HCT116 (cell line): ENCODE data around the gene MOB2. TPM values are rescaled to one million over a fixed set of nuclear protein-coding genes. Genes with fewer than 3 reads are reported as not detected.

Experiments
- ATAC-seq: fragments of 200-7000 bp; cut with Tn5 transposase; 2 replicates; pipeline ENCODE4 v1.9.1; 2020; ENCODE audit warnings: mild to moderate bottlenecking, moderate library complexity
- BruUV-seq: library from RNA; stranded (reverse); fragments of 400-500 nt; replicated peaks from 2 replicates; lab custom pipeline; 2021; lab: Mats Ljungman, UMichigan
- CTCF ChIA-PET: fragments of 300-600 bp; sonication (Branson Sonifier 250); formaldehyde crosslinking; loops from one replicate; lab custom pipeline; 2021; ENCODE audit warnings: antibody characterized with exemption; lab: Charles Lee
- POLR2A ChIA-PET: fragments of 300-600, 350-600 bp; sonication (Branson Sonifier 250); formaldehyde crosslinking; loops from one replicate; lab custom pipeline; 2021; ENCODE audit warnings: antibody characterized with exemption; lab: Charles Lee
- RAD21 ChIA-PET, 2 experiments: fragments of 300-600 bp; sonication (Branson Sonifier 250); formaldehyde crosslinking; loops; one replicate each; lab custom pipeline; 2023; ENCODE audit warnings: low total read pairs in 2 of 2; ENCODE audit not compliant: uncharacterized antibody in 2 of 2, unreplicated experiment in 2 of 2, low non-redundant PET in 1 of 2; lab: Charles Lee
- DNase-seq: peaks from one replicate; pipeline ENCODE4 v3.0.0-alpha.2; 2010; ENCODE audit warnings: low read depth, low spot score
- H2AFZ ChIP-seq: fragments of 200-600 bp; shearing (Covaris generic), sonication (generic); 2 replicates; pipeline ENCODE4 v1.6.1; 2017; ENCODE audit warnings: low read depth, mixed run types, mixed read lengths, antibody characterized with exemption, low read length; ENCODE audit not compliant: poor library complexity, severe bottlenecking
- H3K27ac ChIP-seq: 2 replicates; pipeline ENCODE4 v1.5.1; 2012; ENCODE audit warnings: low read depth, low read length
- H3K27me3 ChIP-seq: fragments of 200-600 bp; sonication (generic); 2 replicates; pipeline ENCODE4 v1.6.1; 2016; ENCODE audit warnings: mixed run types, low read length, mixed read lengths; ENCODE audit not compliant: insufficient read depth
- H3K36me3 ChIP-seq, 2 experiments: fragments of 200-500 bp in 1 of 2; fragments of 200-600 bp in 1 of 2; sonication (Bioruptor generic) in 1 of 2; sonication (generic) in 1 of 2; 2 replicates each; pipeline versions ENCODE4 v1.5.1 to v1.6.1; 2014 to 2016; ENCODE audit warnings: low read length in 2 of 2, inconsistent platforms in 1 of 2, mixed read lengths in 1 of 2, mixed run types in 1 of 2; ENCODE audit not compliant: insufficient read depth in 2 of 2, control insufficient read depth in 1 of 2
- H3K4me1 ChIP-seq, 2 experiments: fragments of 200-600 bp in 1 of 2; sonication (generic) in 1 of 2; 2 replicates each; pipeline versions ENCODE4 v1.5.1 to v1.6.1; 2012 to 2017; ENCODE audit warnings: low read length in 2 of 2, inconsistent platforms in 1 of 2, mild to moderate bottlenecking in 1 of 2, mixed read lengths in 1 of 2, mixed run types in 1 of 2, moderate library complexity in 1 of 2; ENCODE audit not compliant: insufficient read depth in 2 of 2, control insufficient read depth in 1 of 2
- H3K4me2 ChIP-seq: fragments of 200-600 bp; sonication (generic); 2 replicates; pipeline ENCODE4 v1.6.1; 2017; ENCODE audit warnings: mixed run types, low read length, mixed read lengths
- H3K4me3 ChIP-seq, 2 experiments: fragments of 200-600 bp in 1 of 2; sonication (generic) in 1 of 2; replicated peaks in 1 of 2; 2 replicates each; pipeline ENCODE4 v1.5.1; 2011 to 2016; ENCODE audit warnings: low read length in 2 of 2, control low read depth in 1 of 2, low read depth in 1 of 2, mild to moderate bottlenecking in 1 of 2, mixed read lengths in 1 of 2, mixed run types in 1 of 2
- H3K79me2 ChIP-seq: fragments of 200-600 bp; sonication (generic); 2 replicates; pipeline ENCODE4 v1.6.1; 2017; ENCODE audit warnings: mild to moderate bottlenecking, mixed run types, low read length, moderate library complexity, mixed read lengths; ENCODE audit not compliant: insufficient read depth
- H3K9ac ChIP-seq: fragments of 200-600 bp; sonication (generic); 2 replicates; pipeline ENCODE4 v1.6.1; 2016; ENCODE audit warnings: low read length, mixed read lengths
- H3K9me2 ChIP-seq: fragments of 200-600 bp; sonication (generic), shearing (Covaris generic); 2 replicates; pipeline ENCODE4 v1.6.1; 2017; ENCODE audit warnings: mixed run types, mild to moderate bottlenecking, moderate library complexity; ENCODE audit not compliant: insufficient read depth
- H3K9me3 ChIP-seq, 2 experiments: fragments of 200-500 bp in 1 of 2; fragments of 200-600 bp in 1 of 2; sonication (Bioruptor generic) in 1 of 2; sonication (generic) in 1 of 2; 2 replicates each; pipeline ENCODE4 v1.6.1; 2014 to 2017; ENCODE audit warnings: low read length in 2 of 2, mixed read lengths in 2 of 2, inconsistent platforms in 1 of 2, low read depth in 1 of 2, mild to moderate bottlenecking in 1 of 2, mixed run types in 1 of 2, moderate library complexity in 1 of 2; ENCODE audit not compliant: control insufficient read depth in 1 of 2, insufficient read depth in 1 of 2
- H4K20me1 ChIP-seq: fragments of 200-600 bp; sonication (generic), shearing (Covaris generic); 2 replicates; pipeline ENCODE4 v1.6.1; 2017; ENCODE audit warnings: mixed run types, mild to moderate bottlenecking, moderate library complexity; ENCODE audit not compliant: insufficient read depth
- ATF3 ChIP-seq: IDR thresholded peaks from 2 replicates; pipeline ENCODE4 v1.6.1; 2012
- CBX3 ChIP-seq: IDR thresholded peaks from 2 replicates; pipeline ENCODE4 v1.6.1; 2012; ENCODE audit warnings: low read depth
- CEBPB ChIP-seq: IDR thresholded peaks from 2 replicates; pipeline ENCODE4 v1.6.1; 2012; ENCODE audit warnings: low read depth
- CTCF ChIP-seq, 3 experiments: fragments of 200-600 bp in 1 of 3; sonication (generic) in 1 of 3; IDR thresholded peaks in 2 of 3; conservative IDR thresholded peaks in 1 of 3; 2 replicates each; pipeline ENCODE4 v1.5.1; 2012 to 2017; ENCODE audit warnings: low read depth in 2 of 3, low read length in 2 of 3, antibody characterized with exemption in 1 of 3, borderline replicate concordance in 1 of 3, control low read depth in 1 of 3, mild to moderate bottlenecking in 1 of 3, mixed read lengths in 1 of 3, mixed run types in 1 of 3, moderate library complexity in 1 of 3; ENCODE audit not compliant: insufficient read depth in 1 of 3
- EGR1 ChIP-seq: IDR thresholded peaks from 2 replicates; pipeline ENCODE4 v1.6.1; 2012; ENCODE audit warnings: low read depth
- EZH2 ChIP-seq: fragments of 200-600 bp; sonication (generic); IDR thresholded peaks from 2 replicates; pipeline ENCODE4 v1.6.1; 2017; ENCODE audit warnings: antibody characterized with exemption, mixed run types
- EZH2phosphoT487 ChIP-seq: fragments of 200-600 bp; IDR thresholded peaks from 2 replicates; pipeline ENCODE4 v1.6.1; 2018; ENCODE audit warnings: antibody characterized with exemption, borderline replicate concordance
- FOSL1 ChIP-seq: IDR thresholded peaks from 2 replicates; pipeline ENCODE4 v1.6.1; 2012; ENCODE audit warnings: low read depth
- MAX ChIP-seq: IDR thresholded peaks from 2 replicates; pipeline ENCODE4 v1.6.1; 2012
- POLR2A ChIP-seq: IDR thresholded peaks from 2 replicates; pipeline ENCODE4 v1.7.0; 2011; ENCODE audit warnings: borderline replicate concordance; ENCODE audit not compliant: insufficient read depth, insufficient read length; ENCODE audit errors: extremely low read depth
- RAD21 ChIP-seq: IDR thresholded peaks from 2 replicates; pipeline ENCODE4 v1.6.1; 2012; ENCODE audit warnings: low read depth, mild to moderate bottlenecking
- SIN3A ChIP-seq: IDR thresholded peaks from 2 replicates; pipeline ENCODE4 v1.6.1; 2012; ENCODE audit warnings: low read depth
- SP1 ChIP-seq: IDR thresholded peaks from 2 replicates; pipeline ENCODE4 v1.6.1; 2012; ENCODE audit warnings: low read depth
- SRF ChIP-seq: IDR thresholded peaks from 2 replicates; pipeline ENCODE4 v1.6.1; 2012; ENCODE audit warnings: low read depth
- TCF7L2 ChIP-seq: IDR thresholded peaks from 2 replicates; pipeline ENCODE4 v1.7.0; 2011; ENCODE audit warnings: borderline replicate concordance, inconsistent platforms; ENCODE audit not compliant: insufficient read depth, insufficient read length; ENCODE audit errors: extremely low read depth
- YY1 ChIP-seq: IDR thresholded peaks from 2 replicates; pipeline ENCODE4 v1.6.1; 2011; ENCODE audit warnings: low read length, low read depth, moderate library complexity, mild to moderate bottlenecking; ENCODE audit not compliant: insufficient replicate concordance; ENCODE audit errors: extremely low read depth
- ZBTB33 ChIP-seq: IDR thresholded peaks from 2 replicates; pipeline ENCODE4 v1.6.1; 2011; ENCODE audit warnings: mild to moderate bottlenecking, low read length, moderate library complexity; ENCODE audit not compliant: insufficient replicate concordance; ENCODE audit errors: extremely low read depth
- ZFX ChIP-seq: fragments of 450-650 bp; IDR thresholded peaks from 2 replicates; pipeline ENCODE4 v1.6.1; 2017
- ZNF274 ChIP-seq: fragments of 200-500 bp; sonication (Bioruptor generic); IDR thresholded peaks from 2 replicates; pipeline ENCODE4 v1.6.1; 2014; ENCODE audit warnings: mild to moderate bottlenecking, low read depth, low read length, inconsistent platforms
- intact Hi-C: fragments of 100-400 bp; cut with micrococcal nuclease; formaldehyde crosslinking; loops from 2 replicates; pipeline ENCODE4 v1.10.0; 2022
- total RNA-seq: library from RNA; stranded (reverse); gene quantifications from one replicate; pipeline ENCODE4 v1.2.1, GENCODE V29; 2021; ENCODE audit not compliant: unreplicated experiment

Gene MOB2
- total RNA-seq, 1 experiment from 2014 or later, result 25.7 TPM

DNA sequence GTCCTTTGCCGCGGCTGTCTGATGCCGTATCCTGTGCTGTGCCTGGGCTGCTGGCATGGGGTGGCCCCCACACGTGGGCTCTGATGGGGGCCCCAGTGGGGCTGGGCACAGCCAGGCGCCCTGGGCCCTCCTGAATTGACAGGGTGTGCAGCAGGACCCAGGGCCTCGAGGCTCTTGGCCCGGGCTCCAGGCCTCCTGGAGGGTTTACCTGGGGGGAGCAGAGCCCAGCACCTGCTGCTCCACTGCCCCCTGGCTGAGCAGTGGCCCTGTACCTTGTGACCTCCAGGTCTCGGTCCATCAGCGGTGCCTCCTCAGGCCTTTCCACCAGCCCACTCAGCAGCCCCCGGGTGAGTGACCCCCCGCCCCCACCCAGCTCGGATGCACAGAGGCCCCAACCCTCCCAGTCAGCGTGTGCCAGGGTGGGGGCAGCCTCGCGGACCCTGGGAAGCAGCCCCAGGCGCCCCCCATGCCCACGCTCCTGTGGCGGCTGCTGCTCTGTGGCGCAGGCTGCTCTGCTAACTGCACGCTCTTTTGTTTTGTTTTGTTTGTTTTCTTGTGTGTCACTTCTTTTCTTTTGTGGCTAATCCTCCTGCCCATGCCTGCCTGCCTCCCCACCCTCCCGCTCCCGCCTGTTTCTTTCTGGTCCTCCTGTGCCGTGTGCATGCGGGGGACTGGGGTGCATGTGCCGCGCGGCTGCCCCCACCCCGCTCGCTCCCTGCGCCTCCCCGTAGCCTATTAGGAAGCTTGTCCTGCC, 36.9 kb downstream of the MOB2 start:
- Histone ChIP-seq H2AFZ (no peak overlapping the region), H3K9me2 (no peaks in the 10 kb centered on the region), H3K36me3 (no peaks in the 10 kb centered on the region), H3K27ac (no peak overlapping the region), H3K9me3 (no peaks in the 10 kb centered on the region), H3K9ac (no peak overlapping the region), H3K4me2 (no peak overlapping the region), H3K4me3 (no peak overlapping the region), H3K79me2 (no peaks in the 10 kb centered on the region), H3K4me1 (no peaks in the 10 kb centered on the region), H3K27me3 (no peaks in the 10 kb centered on the region), H4K20me1 (no peaks in the 10 kb centered on the region)
- CTCF ChIA-PET, result no interaction called here
- no peak for TF ChIP-seq SP1
- no peak for TF ChIP-seq ATF3
- no peak for TF ChIP-seq POLR2A
- no peak for TF ChIP-seq RAD21
- no peak for TF ChIP-seq ZBTB33
- TF ChIP-seq SRF, result no peak
- no peak for TF ChIP-seq CBX3
- TF ChIP-seq EZH2phosphoT487, result no peak
- no peak for TF ChIP-seq EZH2
- no peak for TF ChIP-seq ZFX
- no peak for TF ChIP-seq EGR1
- no peak for TF ChIP-seq SIN3A
- no peak for TF ChIP-seq TCF7L2
- TF ChIP-seq MAX, result no peak
- no peak for TF ChIP-seq FOSL1
- no peak for TF ChIP-seq YY1
- TF ChIP-seq CEBPB, result no peak
- TF ChIP-seq ZNF274, result no peak
- TF ChIP-seq CTCF (IDR thresholded peaks at IDR 0.05 in 2 of 3, conservative IDR thresholded peaks at IDR 0.05 in 1 of 3; ENCODE audit: borderline replicate concordance in 1 of 3, insufficient read depth in 1 of 3, low read depth in 2 of 3, low read length in 2 of 3), result no peak
- intact Hi-C loops, result no loop called here
- DNase-seq (no peak), ATAC-seq (no peak)
- RAD21 ChIA-PET, result no interaction called here
- POLR2A ChIA-PET, result no interaction called here
- BruUV-seq, result no TSS peak
